OCI-LY7 (cell line): ENCODE results near the gene TMEM250.

ENCODE experiments used
- EZH2phosphoT487 ChIP-seq: fragments of 200-600 bp; sonication (generic); IDR thresholded peaks from 2 replicates; pipeline ENCODE4 v1.6.1; 2018; ENCODE audit warnings: low read depth, borderline replicate concordance, mild to moderate bottlenecking, mixed run types, antibody characterized with exemption, low read length, moderate library complexity, mixed read lengths
- TF ChIP-seq, protein P1 (sequence below): fragments of 200-600 bp; sonication (generic); conservative IDR thresholded peaks from 2 replicates; pipeline ENCODE4 v1.5.1; 2014; ENCODE audit warnings: mild to moderate bottlenecking, antibody characterized with exemption, low read length, moderate library complexity, mixed read lengths

DNA sequence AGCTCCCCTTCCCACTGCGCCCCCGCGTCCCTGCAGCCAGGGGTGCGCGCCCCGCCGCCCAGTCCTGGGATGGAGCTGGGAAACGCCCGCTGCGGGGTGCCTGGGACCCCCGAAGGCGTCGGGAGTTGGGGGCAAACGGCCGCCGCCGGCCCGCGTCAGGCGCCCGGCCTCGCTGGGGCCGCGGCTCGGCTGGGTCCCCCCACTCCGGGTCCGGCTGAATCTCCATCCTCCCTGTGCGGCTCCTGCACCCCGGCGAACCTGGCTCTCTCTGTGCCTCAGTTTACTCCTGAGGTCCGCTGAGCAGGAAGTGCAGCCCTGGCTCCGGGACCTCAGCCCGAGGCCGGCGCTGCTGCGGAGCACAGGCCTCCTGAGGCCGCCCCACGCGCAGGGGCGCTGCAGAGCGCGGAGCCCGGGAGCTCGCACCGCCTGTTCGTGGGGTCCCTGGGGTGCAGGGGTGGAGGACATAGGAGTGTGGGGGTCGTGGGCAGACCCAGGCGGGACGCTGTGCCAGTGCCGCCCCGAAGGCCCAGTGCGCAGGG, 13.9 kb upstream of the TMEM250 start:
- TF ChIP-seq, protein P1, sequence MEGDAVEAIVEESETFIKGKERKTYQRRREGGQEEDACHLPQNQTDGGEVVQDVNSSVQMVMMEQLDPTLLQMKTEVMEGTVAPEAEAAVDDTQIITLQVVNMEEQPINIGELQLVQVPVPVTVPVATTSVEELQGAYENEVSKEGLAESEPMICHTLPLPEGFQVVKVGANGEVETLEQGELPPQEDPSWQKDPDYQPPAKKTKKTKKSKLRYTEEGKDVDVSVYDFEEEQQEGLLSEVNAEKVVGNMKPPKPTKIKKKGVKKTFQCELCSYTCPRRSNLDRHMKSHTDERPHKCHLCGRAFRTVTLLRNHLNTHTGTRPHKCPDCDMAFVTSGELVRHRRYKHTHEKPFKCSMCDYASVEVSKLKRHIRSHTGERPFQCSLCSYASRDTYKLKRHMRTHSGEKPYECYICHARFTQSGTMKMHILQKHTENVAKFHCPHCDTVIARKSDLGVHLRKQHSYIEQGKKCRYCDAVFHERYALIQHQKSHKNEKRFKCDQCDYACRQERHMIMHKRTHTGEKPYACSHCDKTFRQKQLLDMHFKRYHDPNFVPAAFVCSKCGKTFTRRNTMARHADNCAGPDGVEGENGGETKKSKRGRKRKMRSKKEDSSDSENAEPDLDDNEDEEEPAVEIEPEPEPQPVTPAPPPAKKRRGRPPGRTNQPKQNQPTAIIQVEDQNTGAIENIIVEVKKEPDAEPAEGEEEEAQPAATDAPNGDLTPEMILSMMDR: no peak
- TF ChIP-seq EZH2phosphoT487: no peak
